Uterus (tissue), 4 donors: ENCODE data around the gene FBN1. TPM values are rescaled to one million over a fixed set of nuclear protein-coding genes. Genes with fewer than 3 reads are reported as not detected.

Experiments used
- DNase-seq, 2 donors: peaks; one replicate each; pipeline ENCODE4 v3.0.0-alpha.2; 2019 to 2020
- H3K27ac ChIP-seq, 2 donors: fragments of 200-600 bp; sonication (generic); 1 replicate in 1 of 2; 2 replicates in 1 of 2; pipeline ENCODE4 v1.5.1; 2016 to 2018
- H3K27me3 ChIP-seq, 2 donors: fragments of 200-600 bp; sonication (generic); one replicate each; pipeline ENCODE4 v1.5.1; 2018 to 2019; ENCODE audit warnings: control low read depth in 1 of 2
- H3K36me3 ChIP-seq, 2 donors: fragments of 200-600 bp; sonication (generic); one replicate each; pipeline ENCODE4 v1.5.1; 2019; ENCODE audit warnings: control low read depth in 1 of 2
- H3K4me1 ChIP-seq, 2 donors: fragments of 200-600 bp; sonication (generic); one replicate each; pipeline ENCODE4 v1.5.1; 2018 to 2019; ENCODE audit warnings: control low read depth in 1 of 2
- H3K4me3 ChIP-seq, 2 donors: fragments of 200-600 bp; sonication (generic); 1 replicate in 1 of 2; 2 replicates in 1 of 2; pipeline ENCODE4 v1.5.1; 2018 to 2019; ENCODE audit warnings: mild to moderate bottlenecking in 1 of 2
- H3K9me3 ChIP-seq, 2 donors: fragments of 200-600 bp; sonication (generic); one replicate each; pipeline ENCODE4 v1.5.1; 2019; ENCODE audit warnings: control low read depth in 1 of 2
- POLR2A ChIP-seq, 2 donors: fragments of 450-650 bp; IDR thresholded peaks; one replicate each; pipeline ENCODE4 v1.6.1; 2016; ENCODE audit warnings: antibody characterized with exemption in 2 of 2, mild to moderate bottlenecking in 1 of 2, moderate library complexity in 1 of 2
- intact Hi-C: fragments of 100-400 bp; cut with DNase I; formaldehyde crosslinking; loops from one replicate; pipeline ENCODE4 v1.15.1; 2023; ENCODE audit warnings: low total_unique reads
- total RNA-seq, 4 donors: library from RNA; depleted of rRNA in 3 of 4; stranded (reverse); fragments of >200 nt in 3 of 4; gene quantifications; one replicate each; pipeline versions ENCODE4 v1.1.0 to v1.2.4, GENCODE V29; 2014 to 2023
- TF ChIP-seq, protein P1 (sequence below), 4 experiments: fragments of 200-600 bp in 2 of 4; fragments of 450-650 bp in 2 of 4; sonication (generic) in 2 of 4; IDR thresholded peaks; one replicate each; pipeline ENCODE4 v1.5.1; 2016 to 2019; ENCODE audit warnings: antibody characterized with exemption in 4 of 4, mild to moderate bottlenecking in 2 of 4, moderate library complexity in 1 of 4
- donor health status: DM: yes; HTN: yes; CAD: no.

FBN1 gene
- total RNA-seq, 4 donors from 2014 or later: 76.3 to 584 (median 95.8) TPM

DNA sequence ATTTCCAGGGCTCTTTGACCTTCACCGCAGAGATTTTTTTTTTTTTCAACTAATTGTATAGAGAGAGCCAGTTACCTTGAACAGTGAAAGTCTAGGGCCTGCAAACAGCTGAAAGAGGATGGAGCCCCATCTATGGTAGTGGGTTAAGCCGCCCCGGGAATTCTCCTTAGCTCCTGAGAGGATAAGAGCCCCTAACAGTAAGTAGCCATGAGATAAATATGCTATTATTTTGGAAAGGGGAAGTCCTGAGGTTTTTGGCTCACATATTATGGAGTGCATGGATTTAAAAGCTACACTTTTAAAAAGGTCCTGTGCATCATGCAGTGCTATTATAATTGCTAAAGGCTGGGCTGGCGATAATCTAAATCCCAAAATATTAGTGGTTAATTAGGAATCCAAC lies 115.0 kb downstream of the FBN1 start:
- no peak overlapping the region for H3K27ac ChIP-seq
- no peak for DNase-seq
- no peaks in the 10 kb centered on the region for H3K9me3 ChIP-seq
- no peak for TF ChIP-seq POLR2A (IDR thresholded peaks at IDR 0.05)
- TF ChIP-seq, protein P1, sequence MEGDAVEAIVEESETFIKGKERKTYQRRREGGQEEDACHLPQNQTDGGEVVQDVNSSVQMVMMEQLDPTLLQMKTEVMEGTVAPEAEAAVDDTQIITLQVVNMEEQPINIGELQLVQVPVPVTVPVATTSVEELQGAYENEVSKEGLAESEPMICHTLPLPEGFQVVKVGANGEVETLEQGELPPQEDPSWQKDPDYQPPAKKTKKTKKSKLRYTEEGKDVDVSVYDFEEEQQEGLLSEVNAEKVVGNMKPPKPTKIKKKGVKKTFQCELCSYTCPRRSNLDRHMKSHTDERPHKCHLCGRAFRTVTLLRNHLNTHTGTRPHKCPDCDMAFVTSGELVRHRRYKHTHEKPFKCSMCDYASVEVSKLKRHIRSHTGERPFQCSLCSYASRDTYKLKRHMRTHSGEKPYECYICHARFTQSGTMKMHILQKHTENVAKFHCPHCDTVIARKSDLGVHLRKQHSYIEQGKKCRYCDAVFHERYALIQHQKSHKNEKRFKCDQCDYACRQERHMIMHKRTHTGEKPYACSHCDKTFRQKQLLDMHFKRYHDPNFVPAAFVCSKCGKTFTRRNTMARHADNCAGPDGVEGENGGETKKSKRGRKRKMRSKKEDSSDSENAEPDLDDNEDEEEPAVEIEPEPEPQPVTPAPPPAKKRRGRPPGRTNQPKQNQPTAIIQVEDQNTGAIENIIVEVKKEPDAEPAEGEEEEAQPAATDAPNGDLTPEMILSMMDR (IDR thresholded peaks at IDR 0.05): no peak
- H3K4me1 ChIP-seq: no peaks in the 10 kb centered on the region
- H3K27me3 ChIP-seq: no peaks in the 10 kb centered on the region
- H3K36me3 ChIP-seq: no peaks in the 10 kb centered on the region
- H3K4me3 ChIP-seq: no peak overlapping the region
- intact Hi-C loops: no loop called here

DNA sequence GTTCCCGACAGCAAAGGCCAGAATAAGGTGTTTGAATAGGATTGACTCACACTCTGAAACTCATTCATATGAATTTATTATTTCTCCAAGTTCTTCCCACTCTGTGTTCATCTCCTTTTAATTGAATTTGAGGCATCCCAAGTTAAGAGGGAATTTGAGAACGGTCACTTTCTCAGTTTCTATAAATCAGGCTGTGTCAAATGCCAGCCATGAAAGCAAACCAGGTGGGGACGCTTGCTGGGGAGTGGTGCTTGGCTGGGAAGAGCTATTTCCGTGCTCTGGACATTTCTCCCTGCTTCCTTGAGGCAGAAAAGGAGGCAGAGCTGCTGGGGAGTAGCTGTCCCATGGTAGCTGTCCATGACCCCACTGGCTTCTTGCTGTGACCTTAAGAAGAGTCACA lies 116.6 kb downstream of the FBN1 start:
- intact Hi-C loops: no loop called here
- no peak overlapping the region for H3K27ac ChIP-seq

DNA sequence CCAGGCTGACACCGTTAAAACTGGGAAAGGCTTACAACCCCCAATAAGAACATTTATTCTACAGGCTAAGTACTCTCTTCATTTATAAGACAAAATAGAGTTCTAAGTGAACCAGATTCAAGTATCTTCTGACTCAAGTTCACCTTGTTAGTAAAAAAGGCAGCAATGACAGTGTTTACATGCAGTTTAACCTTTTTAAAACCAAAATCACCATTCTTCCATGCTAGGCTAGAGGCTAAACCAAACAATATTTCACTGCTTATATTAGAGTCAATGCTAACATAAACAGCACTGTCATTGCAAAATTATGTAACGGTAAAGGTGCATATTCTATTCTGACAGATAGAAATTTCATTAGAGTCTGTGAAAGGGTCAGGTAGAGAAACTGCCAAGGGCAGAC lies 118.0 kb downstream of the FBN1 start:
- no peak for DNase-seq
- H3K27ac ChIP-seq: no peak overlapping the region
- intact Hi-C loops: no loop called here
- H3K4me3 ChIP-seq: no peak overlapping the region
- H3K4me1 ChIP-seq: no peaks in the 10 kb centered on the region
- H3K36me3 ChIP-seq: no peaks in the 10 kb centered on the region
- TF ChIP-seq POLR2A (IDR thresholded peaks at IDR 0.05): no peak
- TF ChIP-seq, protein P1 (IDR thresholded peaks at IDR 0.05): no peak
- no peaks in the 10 kb centered on the region for H3K27me3 ChIP-seq
- H3K9me3 ChIP-seq: no peaks in the 10 kb centered on the region

More for the DNA sequence above, 116.6 kb downstream of the FBN1 start:
- DNase-seq: no peak
- Histone ChIP-seq H3K27me3 (no peaks in the 10 kb centered on the region), H3K4me1 (no peaks in the 10 kb centered on the region), H3K36me3 (no peaks in the 10 kb centered on the region), H3K9me3 (no peaks in the 10 kb centered on the region), H3K4me3 (no peak overlapping the region)
- TF ChIP-seq POLR2A (IDR thresholded peaks at IDR 0.05): no peak
- TF ChIP-seq, protein P1 (IDR thresholded peaks at IDR 0.05): no peak

DNA sequence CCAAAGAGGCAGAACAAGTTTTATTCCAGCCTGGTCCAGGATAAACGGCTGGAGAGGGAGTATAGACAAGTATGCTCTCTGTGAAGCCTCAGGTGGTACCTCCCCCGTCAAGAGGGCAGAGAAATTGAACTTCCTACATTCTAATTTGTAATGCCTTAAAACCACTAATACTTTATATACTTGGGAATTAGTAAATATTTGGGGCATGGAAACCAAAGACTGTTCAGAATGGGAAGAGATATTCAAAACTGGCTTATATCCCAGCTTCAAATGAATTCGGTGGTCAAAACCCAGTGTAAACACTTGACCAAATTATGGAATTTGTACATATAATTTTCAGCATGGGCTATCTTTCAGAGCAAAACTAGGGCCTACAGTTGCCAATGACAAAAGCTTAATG lies 122.6 kb downstream of the FBN1 start:
- H3K27ac ChIP-seq: no peak overlapping the region
- H3K4me3 ChIP-seq: no peak overlapping the region
- TF ChIP-seq POLR2A (IDR thresholded peaks at IDR 0.05): no peak
- TF ChIP-seq, protein P1 (IDR thresholded peaks at IDR 0.05): no peak
- H3K27me3 ChIP-seq: no peaks in the 10 kb centered on the region
- intact Hi-C loops: no loop called here
- no peaks in the 10 kb centered on the region for H3K36me3 ChIP-seq
- no peak for DNase-seq
- H3K9me3 ChIP-seq: no peaks in the 10 kb centered on the region
- no peaks in the 10 kb centered on the region for H3K4me1 ChIP-seq

DNA sequence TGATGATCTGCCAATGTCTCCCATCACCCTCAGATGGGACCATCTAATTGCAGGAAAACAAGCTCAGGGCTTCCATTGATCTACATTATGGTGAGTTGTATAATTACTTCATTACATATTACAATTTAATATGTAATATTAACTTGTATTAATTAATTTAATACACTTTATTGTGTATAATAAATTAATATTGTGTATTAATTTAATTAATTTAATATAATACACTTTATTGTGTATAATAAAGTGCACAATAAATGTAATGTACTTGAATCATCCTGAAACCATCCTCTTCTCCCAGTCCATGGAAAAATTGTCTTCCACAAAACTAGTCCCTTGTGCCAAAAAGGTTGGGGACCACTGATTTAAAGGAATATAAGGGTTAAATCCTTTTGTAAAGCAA lies 123.4 kb downstream of the FBN1 start:
- no peak for DNase-seq
- Histone ChIP-seq H3K4me3 (no peak overlapping the region), H3K9me3 (no peaks in the 10 kb centered on the region), H3K27me3 (no peaks in the 10 kb centered on the region), H3K27ac (no peak overlapping the region), H3K36me3 (no peaks in the 10 kb centered on the region), H3K4me1 (no peaks in the 10 kb centered on the region)
- TF ChIP-seq, protein P1 (IDR thresholded peaks at IDR 0.05): no peak
- no peak for TF ChIP-seq POLR2A (IDR thresholded peaks at IDR 0.05)
- intact Hi-C loops: no loop called here
